Measurements from ENCODE around the gene ANTXR1.

DNA sequence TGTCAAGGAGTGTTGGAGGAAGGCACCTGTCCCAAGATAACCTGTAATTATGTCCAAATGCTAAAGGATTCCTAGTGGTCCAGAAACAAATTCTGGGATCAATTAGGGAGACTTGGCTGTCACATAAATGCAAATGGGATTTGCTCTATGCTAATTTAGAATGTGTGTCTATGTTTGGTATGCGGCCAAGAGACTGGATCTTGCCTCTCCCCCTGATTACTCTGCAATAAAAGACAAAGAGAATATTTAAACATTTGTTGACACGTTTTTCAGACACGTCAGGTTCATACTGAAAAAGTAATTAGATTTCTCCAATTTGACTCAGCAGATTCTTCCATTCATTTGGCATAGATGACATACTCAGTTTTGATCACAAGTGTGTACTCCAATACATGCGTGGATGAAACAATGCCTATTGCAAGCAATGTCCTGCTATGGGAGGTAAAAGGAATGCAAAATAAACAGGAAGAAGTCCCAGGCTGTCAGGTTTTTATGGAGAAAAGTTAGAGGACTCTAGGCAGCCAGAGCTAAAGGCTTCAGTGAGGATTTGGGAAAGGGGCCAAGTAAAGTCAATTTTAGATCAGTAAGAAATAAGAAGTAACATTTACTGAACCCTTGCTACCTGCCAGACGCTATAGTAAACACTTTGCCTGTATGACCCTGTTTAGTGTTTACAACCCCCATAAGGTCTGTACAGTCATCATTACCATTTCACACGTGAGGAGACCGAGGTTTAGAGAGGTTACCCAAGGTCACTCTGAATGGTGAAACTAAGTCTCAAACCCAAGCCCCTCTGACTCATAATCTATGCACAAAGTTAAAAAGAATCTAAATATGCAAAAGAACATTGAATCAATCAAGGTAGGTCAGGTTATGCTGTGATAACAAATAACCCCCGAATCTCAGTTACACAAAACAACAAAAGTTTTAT lies 7.8 kb downstream of the ANTXR1 start:
- no peak for TF ChIP-seq POLR2A (IDR thresholded peaks at IDR 0.05; ENCODE audit: low read depth, low read length)
- TF ChIP-seq TAF1 (IDR thresholded peaks at IDR 0.05; ENCODE audit: low read depth, low read length) = no peak
- TF ChIP-seq POLR2AphosphoS5 (IDR thresholded peaks at IDR 0.05; ENCODE audit: low read depth, low read length) = no peak
- TF ChIP-seq SPI1 (IDR thresholded peaks at IDR 0.05; ENCODE audit: low read depth, low read length) = no peak
